HEK293 (cell line): ENCODE results near the gene DLL1.

Experiments
- CTCF ChIP-seq: fragments of 450-650 bp; formaldehyde crosslinking; IDR thresholded peaks from 2 replicates; pipeline ENCODE4 v1.5.1; 2016; ENCODE audit warnings: missing biosample characterization, missing genetic modification characterization
- EGR2 ChIP-seq: fragments of 450-650 bp; formaldehyde crosslinking; IDR thresholded peaks from 2 replicates; pipeline ENCODE4 v1.5.1; 2016; ENCODE audit warnings: low read depth, missing biosample characterization, missing genetic modification characterization
- GLI4 ChIP-seq: fragments of 450-650 bp; formaldehyde crosslinking; IDR thresholded peaks from 2 replicates; pipeline ENCODE4 v1.5.1; 2016; ENCODE audit warnings: missing biosample characterization, missing genetic modification characterization
- KLF1 ChIP-seq: fragments of 450-650 bp; formaldehyde crosslinking; IDR thresholded peaks from 2 replicates; pipeline ENCODE4 v1.5.1; 2016; ENCODE audit warnings: missing biosample characterization, missing genetic modification characterization
- KLF16 ChIP-seq: fragments of 450-650 bp; formaldehyde crosslinking; IDR thresholded peaks from 2 replicates; pipeline ENCODE4 v1.5.1; 2017; ENCODE audit warnings: missing biosample characterization, missing genetic modification characterization
- KLF8 ChIP-seq: fragments of 450-650 bp; formaldehyde crosslinking; IDR thresholded peaks from 2 replicates; pipeline ENCODE4 v1.5.1; 2016; ENCODE audit warnings: missing biosample characterization, missing genetic modification characterization
- MYNN ChIP-seq: fragments of 450-650 bp; formaldehyde crosslinking; IDR thresholded peaks from 2 replicates; pipeline ENCODE4 v1.5.1; 2016; ENCODE audit warnings: missing biosample characterization, missing genetic modification characterization, borderline replicate concordance
- REPIN1 ChIP-seq: fragments of 450-650 bp; formaldehyde crosslinking; IDR thresholded peaks from 2 replicates; pipeline ENCODE4 v1.5.1; 2017; ENCODE audit warnings: missing biosample characterization, missing genetic modification characterization, low read depth
- SETDB1 ChIP-seq: IDR thresholded peaks from one replicate; pipeline ENCODE4 v1.6.1; 2017; ENCODE audit warnings: mild to moderate bottlenecking, low read length, moderate library complexity, mixed read lengths; ENCODE audit not compliant: insufficient read length
- TRIM28 ChIP-seq: IDR thresholded peaks from 2 replicates; pipeline ENCODE4 v1.6.1; 2011; ENCODE audit warnings: low read length, control low read depth, borderline replicate concordance
- ZBTB48 ChIP-seq: fragments of 450-650 bp; formaldehyde crosslinking; IDR thresholded peaks from 2 replicates; pipeline ENCODE4 v1.5.1; 2016; ENCODE audit warnings: missing biosample characterization, missing genetic modification characterization
- ZBTB7A ChIP-seq: fragments of 450-650 bp; formaldehyde crosslinking; IDR thresholded peaks from 2 replicates; pipeline ENCODE4 v1.5.1; 2016; ENCODE audit warnings: low read depth, missing biosample characterization, missing genetic modification characterization
- ZFP3 ChIP-seq: fragments of 450-650 bp; formaldehyde crosslinking; IDR thresholded peaks from 2 replicates; pipeline ENCODE4 v1.5.1; 2016; ENCODE audit warnings: low read depth, missing biosample characterization, missing genetic modification characterization
- ZFP41 ChIP-seq: fragments of 450-650 bp; formaldehyde crosslinking; IDR thresholded peaks from 2 replicates; pipeline ENCODE4 v1.5.1; 2016; ENCODE audit warnings: missing biosample characterization, missing genetic modification characterization, borderline replicate concordance
- ZNF146 ChIP-seq: fragments of 450-650 bp; formaldehyde crosslinking; IDR thresholded peaks from 2 replicates; pipeline ENCODE4 v1.5.1; 2016; ENCODE audit warnings: missing biosample characterization, missing genetic modification characterization
- ZNF155 ChIP-seq: fragments of 450-650 bp; formaldehyde crosslinking; IDR thresholded peaks from 2 replicates; pipeline ENCODE4 v1.5.1; 2016; ENCODE audit warnings: missing biosample characterization, missing genetic modification characterization
- ZNF184 ChIP-seq: fragments of 450-650 bp; IDR thresholded peaks from 2 replicates; pipeline ENCODE4 v1.5.1; 2018; ENCODE audit warnings: missing biosample characterization, mild to moderate bottlenecking, missing genetic modification characterization
- ZNF2 ChIP-seq: fragments of 450-650 bp; formaldehyde crosslinking; IDR thresholded peaks from 2 replicates; pipeline ENCODE4 v1.5.1; 2016; ENCODE audit warnings: missing biosample characterization, missing genetic modification characterization
- ZNF211 ChIP-seq: fragments of 450-650 bp; formaldehyde crosslinking; IDR thresholded peaks from 2 replicates; pipeline ENCODE4 v1.5.1; 2016; ENCODE audit warnings: low read depth, missing biosample characterization, missing genetic modification characterization
- ZNF266 ChIP-seq: fragments of 450-650 bp; formaldehyde crosslinking; IDR thresholded peaks from 2 replicates; pipeline ENCODE4 v1.5.1; 2016; ENCODE audit warnings: missing biosample characterization, missing genetic modification characterization, low read depth
- ZNF37A ChIP-seq: fragments of 450-650 bp; IDR thresholded peaks from 2 replicates; pipeline ENCODE4 v1.5.1; 2018; ENCODE audit warnings: missing biosample characterization, missing genetic modification characterization
- ZNF501 ChIP-seq: fragments of 450-650 bp; formaldehyde crosslinking; IDR thresholded peaks from 2 replicates; pipeline ENCODE4 v1.5.1; 2016; ENCODE audit warnings: missing biosample characterization, missing genetic modification characterization
- ZNF571 ChIP-seq: fragments of 450-650 bp; formaldehyde crosslinking; IDR thresholded peaks from 2 replicates; pipeline ENCODE4 v1.5.0; 2017; ENCODE audit warnings: missing biosample characterization, missing genetic modification characterization
- ZNF600 ChIP-seq: fragments of 450-650 bp; formaldehyde crosslinking; IDR thresholded peaks from 2 replicates; pipeline ENCODE4 v1.5.1; 2016; ENCODE audit warnings: missing biosample characterization, missing genetic modification characterization
- ZNF610 ChIP-seq: fragments of 450-650 bp; formaldehyde crosslinking; IDR thresholded peaks from 2 replicates; pipeline ENCODE4 v1.5.1; 2016; ENCODE audit warnings: missing biosample characterization, missing genetic modification characterization, borderline replicate concordance
- ZNF707 ChIP-seq: fragments of 450-650 bp; formaldehyde crosslinking; IDR thresholded peaks from 2 replicates; pipeline ENCODE4 v1.5.1; 2016; ENCODE audit warnings: missing biosample characterization, missing genetic modification characterization
- ZNF792 ChIP-seq: fragments of 450-650 bp; formaldehyde crosslinking; IDR thresholded peaks from 2 replicates; pipeline ENCODE4 v1.5.1; 2016; ENCODE audit warnings: missing biosample characterization, missing genetic modification characterization
- ZNF843 ChIP-seq: fragments of 450-650 bp; formaldehyde crosslinking; IDR thresholded peaks from 2 replicates; pipeline ENCODE4 v1.5.1; 2016; ENCODE audit warnings: missing biosample characterization, missing genetic modification characterization
- ZSCAN16 ChIP-seq: fragments of 450-650 bp; formaldehyde crosslinking; IDR thresholded peaks from 2 replicates; pipeline ENCODE4 v1.5.1; 2016; ENCODE audit warnings: missing biosample characterization, missing genetic modification characterization
- ZSCAN30 ChIP-seq: fragments of 450-650 bp; IDR thresholded peaks from 2 replicates; pipeline ENCODE4 v1.5.1; 2018; ENCODE audit warnings: missing biosample characterization, mild to moderate bottlenecking, missing genetic modification characterization, moderate library complexity
- ZXDB ChIP-seq: fragments of 450-650 bp; formaldehyde crosslinking; IDR thresholded peaks from 2 replicates; pipeline ENCODE4 v1.5.1; 2016; ENCODE audit warnings: missing biosample characterization, missing genetic modification characterization
- TF ChIP-seq, protein P1 (sequence below): fragments of 450-650 bp; formaldehyde crosslinking; IDR thresholded peaks from 2 replicates; pipeline ENCODE4 v1.5.1; 2016; ENCODE audit warnings: missing biosample characterization, missing genetic modification characterization
- TF ChIP-seq, protein P2 (sequence below): fragments of 450-650 bp; formaldehyde crosslinking; IDR thresholded peaks from 2 replicates; pipeline ENCODE4 v1.5.1; 2016; ENCODE audit warnings: missing biosample characterization, missing genetic modification characterization
- TF ChIP-seq, protein P3 (sequence below): fragments of 450-650 bp; formaldehyde crosslinking; IDR thresholded peaks from 2 replicates; pipeline ENCODE4 v1.5.1; 2016; ENCODE audit warnings: missing biosample characterization, missing genetic modification characterization

Gene DLL1

DNA sequence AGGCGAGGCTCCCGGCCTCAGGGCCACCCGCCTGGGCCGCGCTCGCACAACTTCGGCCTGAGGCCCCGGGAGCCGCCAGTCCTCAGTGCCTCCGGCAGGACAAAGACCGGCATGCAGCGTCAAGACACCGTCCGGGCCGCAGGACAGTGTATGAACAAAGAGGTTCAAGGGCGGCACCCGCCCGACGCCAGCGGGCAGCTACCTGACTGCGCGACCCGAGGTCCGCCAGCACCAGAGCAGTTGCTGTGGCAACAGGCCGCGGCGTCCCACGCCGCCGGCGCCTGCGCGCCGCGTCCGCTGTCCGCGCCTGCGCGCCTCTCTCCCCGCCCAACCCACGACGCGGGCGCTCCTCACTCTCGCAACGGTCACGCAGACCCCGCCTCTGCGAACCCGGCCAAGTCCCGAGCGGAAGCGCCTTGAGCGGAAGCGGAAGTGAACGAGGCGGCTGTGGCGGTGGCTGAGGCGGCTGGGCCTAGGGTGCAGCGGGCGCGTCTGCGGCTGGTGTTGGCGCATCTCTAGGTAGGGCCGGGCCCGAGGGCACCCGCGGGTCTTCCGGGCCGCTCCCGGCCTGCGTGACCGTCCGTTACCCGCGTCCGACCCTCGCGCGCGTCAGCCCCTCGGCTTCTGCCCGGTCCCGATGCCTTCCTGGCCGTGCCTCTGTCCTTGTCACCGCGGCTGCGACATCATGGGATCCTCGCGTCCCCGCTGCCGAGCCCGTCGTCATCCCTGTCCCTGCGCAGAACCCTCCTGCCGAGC lies 15.6 kb upstream of the DLL1 start, which contains the start of gene FAM120B (continued):
- TF ChIP-seq TRIM28, result no peak; the same call in 1 of the 2 replicates
- peak; percentile 95 for TF ChIP-seq ZNF610 (tag by site-specific recombination)
- no peak for TF ChIP-seq ZNF184 (tag by site-specific recombination)
- TF ChIP-seq ZBTB48 (tag by site-specific recombination), result peak; percentile 87
- TF ChIP-seq ZNF707 (tag by site-specific recombination), result no peak
- no peak for TF ChIP-seq ZFP3 (tag by site-specific recombination)
- TF ChIP-seq, protein P1, sequence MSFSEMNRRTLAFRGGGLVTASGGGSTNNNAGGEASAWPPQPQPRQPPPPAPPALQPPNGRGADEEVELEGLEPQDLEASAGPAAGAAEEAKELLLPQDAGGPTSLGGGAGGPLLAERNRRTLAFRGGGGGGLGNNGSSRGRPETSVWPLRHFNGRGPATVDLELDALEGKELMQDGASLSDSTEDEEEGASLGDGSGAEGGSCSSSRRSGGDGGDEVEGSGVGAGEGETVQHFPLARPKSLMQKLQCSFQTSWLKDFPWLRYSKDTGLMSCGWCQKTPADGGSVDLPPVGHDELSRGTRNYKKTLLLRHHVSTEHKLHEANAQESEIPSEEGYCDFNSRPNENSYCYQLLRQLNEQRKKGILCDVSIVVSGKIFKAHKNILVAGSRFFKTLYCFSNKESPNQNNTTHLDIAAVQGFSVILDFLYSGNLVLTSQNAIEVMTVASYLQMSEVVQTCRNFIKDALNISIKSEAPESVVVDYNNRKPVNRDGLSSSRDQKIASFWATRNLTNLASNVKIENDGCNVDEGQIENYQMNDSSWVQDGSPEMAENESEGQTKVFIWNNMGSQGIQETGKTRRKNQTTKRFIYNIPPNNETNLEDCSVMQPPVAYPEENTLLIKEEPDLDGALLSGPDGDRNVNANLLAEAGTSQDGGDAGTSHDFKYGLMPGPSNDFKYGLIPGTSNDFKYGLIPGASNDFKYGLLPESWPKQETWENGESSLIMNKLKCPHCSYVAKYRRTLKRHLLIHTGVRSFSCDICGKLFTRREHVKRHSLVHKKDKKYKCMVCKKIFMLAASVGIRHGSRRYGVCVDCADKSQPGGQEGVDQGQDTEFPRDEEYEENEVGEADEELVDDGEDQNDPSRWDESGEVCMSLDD (tag by site-specific recombination), result peak; percentile 61; the same call in 1 of the 2 replicates
- no peak for TF ChIP-seq ZNF266 (tag by site-specific recombination)
- no peak for TF ChIP-seq ZSCAN16
- peak; percentile 52; the same call in 1 of the 2 replicates for TF ChIP-seq ZBTB7A (tag by site-specific recombination)
- 0 out of 2 replicates have a peak, but pooled peaks have one; percentile 34 for TF ChIP-seq KLF1 (tag by site-specific recombination)
- no peak for TF ChIP-seq ZNF571
- TF ChIP-seq GLI4 (tag by site-specific recombination), result peak; percentile 76; the same call in 1 of the 2 replicates
- TF ChIP-seq ZNF600 (tag by site-specific recombination), result peak; percentile 17; the same call in 1 of the 2 replicates
- peak; percentile 86; the same call in 1 of the 2 replicates for TF ChIP-seq ZSCAN30 (tag by site-specific recombination)
- no peak for TF ChIP-seq ZNF37A (tag by site-specific recombination)
- TF ChIP-seq ZNF155, result no peak
- TF ChIP-seq, protein P2, sequence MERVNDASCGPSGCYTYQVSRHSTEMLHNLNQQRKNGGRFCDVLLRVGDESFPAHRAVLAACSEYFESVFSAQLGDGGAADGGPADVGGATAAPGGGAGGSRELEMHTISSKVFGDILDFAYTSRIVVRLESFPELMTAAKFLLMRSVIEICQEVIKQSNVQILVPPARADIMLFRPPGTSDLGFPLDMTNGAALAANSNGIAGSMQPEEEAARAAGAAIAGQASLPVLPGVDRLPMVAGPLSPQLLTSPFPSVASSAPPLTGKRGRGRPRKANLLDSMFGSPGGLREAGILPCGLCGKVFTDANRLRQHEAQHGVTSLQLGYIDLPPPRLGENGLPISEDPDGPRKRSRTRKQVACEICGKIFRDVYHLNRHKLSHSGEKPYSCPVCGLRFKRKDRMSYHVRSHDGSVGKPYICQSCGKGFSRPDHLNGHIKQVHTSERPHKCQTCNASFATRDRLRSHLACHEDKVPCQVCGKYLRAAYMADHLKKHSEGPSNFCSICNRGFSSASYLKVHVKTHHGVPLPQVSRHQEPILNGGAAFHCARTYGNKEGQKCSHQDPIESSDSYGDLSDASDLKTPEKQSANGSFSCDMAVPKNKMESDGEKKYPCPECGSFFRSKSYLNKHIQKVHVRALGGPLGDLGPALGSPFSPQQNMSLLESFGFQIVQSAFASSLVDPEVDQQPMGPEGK (tag by site-specific recombination), result no peak; the same call in 1 of the 2 replicates
- no peak for TF ChIP-seq ZNF211
- TF ChIP-seq ZNF146 (tag by site-specific recombination), result 0 out of 2 replicates have a peak, but pooled peaks have one; percentile 30
- TF ChIP-seq KLF16 (tag by site-specific recombination), result peak; percentile 54
- TF ChIP-seq ZNF501 (tag by site-specific recombination), result peak; percentile 91
- TF ChIP-seq KLF8, result peak; percentile 55; the same call in 1 of the 2 replicates
- peak; percentile 77; the same call in 1 of the 2 replicates for TF ChIP-seq ZNF843 (tag by site-specific recombination)
- no peak; the same call in 1 of the 2 replicates for TF ChIP-seq EGR2
- TF ChIP-seq ZFP41 (tag by site-specific recombination), result peak; percentile 37; the same call in 1 of the 2 replicates
- peak; percentile 85; the same call in 1 of the 2 replicates for TF ChIP-seq REPIN1 (tag by site-specific recombination)
- TF ChIP-seq, protein P3, sequence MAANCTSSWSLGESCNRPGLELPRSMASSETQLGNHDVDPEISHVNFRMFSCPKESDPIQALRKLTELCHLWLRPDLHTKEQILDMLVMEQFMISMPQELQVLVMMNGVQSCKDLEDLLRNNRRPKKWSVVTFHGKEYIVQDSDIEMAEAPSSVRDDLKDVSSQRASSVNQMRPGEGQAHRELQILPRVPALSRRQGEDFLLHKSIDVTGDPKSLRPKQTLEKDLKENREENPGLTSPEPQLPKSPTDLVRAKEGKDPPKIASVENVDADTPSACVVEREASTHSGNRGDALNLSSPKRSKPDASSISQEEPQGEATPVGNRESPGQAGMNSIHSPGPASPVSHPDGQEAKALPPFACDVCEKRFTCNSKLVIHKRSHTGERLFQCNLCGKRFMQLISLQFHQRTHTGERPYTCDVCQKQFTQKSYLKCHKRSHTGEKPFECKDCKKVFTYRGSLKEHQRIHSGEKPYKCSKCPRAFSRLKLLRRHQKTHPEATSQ (tag by site-specific recombination), result peak; percentile 75; the same call in 1 of the 2 replicates
- TF ChIP-seq SETDB1, result peak; percentile 66
- peak; percentile 58; the same call in 1 of the 2 replicates for TF ChIP-seq ZNF792
- 0 out of 2 replicates have a peak, but pooled peaks have one; percentile 31 for TF ChIP-seq CTCF (tag by site-specific recombination)
- peak; percentile 64 for TF ChIP-seq MYNN (tag by site-specific recombination)
- peak; percentile 78 for TF ChIP-seq ZNF2 (tag by site-specific recombination)
- TF ChIP-seq ZXDB (tag by site-specific recombination), result peak; percentile 74
